NCI-H2196 treated with DMSO at 0.1 percent for 48 hours (cell line): ENCODE results near the gene ENPP6.
"Not testable (repeated sequence)": the region's sequence is repeated elsewhere in the genome, so short reads cannot be mapped to it uniquely, and the experiment has no call there.

Experiments
- DNase-seq: peaks from one replicate; lab custom pipeline; 2025; ENCODE audit not compliant: unreplicated experiment; lab: John Stamatoyannopoulos, UW

Gene ENPP6

GRCh38 chr4:184066584-184067300, 150.9 kb downstream of the ENPP6 start:
- no peak for DNase-seq

GRCh38 chr4:184064877-184065276, 152.8 kb downstream of the ENPP6 start:
- DNase-seq: no peak

- no peak for DNase-seq
Measured at GRCh38 chr4:184062769-184063168, 154.9 kb downstream of the ENPP6 start.

- DNase-seq: no peak
Measured at GRCh38 chr4:184061582-184061981, 156.1 kb downstream of the ENPP6 start.

GRCh38 chr4:184059099-184059498, 158.6 kb downstream of the ENPP6 start:
- DNase-seq: no peak

GRCh38 chr4:184058026-184058425, 159.6 kb downstream of the ENPP6 start:
- DNase-seq: no peak

- DNase-seq: no peak
Measured at GRCh38 chr4:184056877-184057276, 160.8 kb downstream of the ENPP6 start.

- DNase-seq: no peak
Measured at GRCh38 chr4:184053434-184053833, 164.2 kb downstream of the ENPP6 start.

- DNase-seq: no peak
Measured at GRCh38 chr4:184052616-184053015, 165.1 kb downstream of the ENPP6 start.

GRCh38 chr4:184051262-184051661, 166.4 kb downstream of the ENPP6 start:
- not testable (repeated sequence) for DNase-seq

- DNase-seq: no peak
Measured at GRCh38 chr4:184046148-184046547, 171.5 kb downstream of the ENPP6 start.

- DNase-seq: no peak
Measured at GRCh38 chr4:184041156-184041555, 176.5 kb downstream of the ENPP6 start.

GRCh38 chr4:184039963-184040383, 177.7 kb downstream of the ENPP6 start:
- no peak for DNase-seq
